ENCODE measurements around the gene SPESP1. TPM values are rescaled to one million over a fixed set of nuclear protein-coding genes. Genes with fewer than 3 reads are reported as not detected.

SPESP1 gene
- total RNA-seq, 1 donor from 2014 or later = 1.6 TPM

DNA sequence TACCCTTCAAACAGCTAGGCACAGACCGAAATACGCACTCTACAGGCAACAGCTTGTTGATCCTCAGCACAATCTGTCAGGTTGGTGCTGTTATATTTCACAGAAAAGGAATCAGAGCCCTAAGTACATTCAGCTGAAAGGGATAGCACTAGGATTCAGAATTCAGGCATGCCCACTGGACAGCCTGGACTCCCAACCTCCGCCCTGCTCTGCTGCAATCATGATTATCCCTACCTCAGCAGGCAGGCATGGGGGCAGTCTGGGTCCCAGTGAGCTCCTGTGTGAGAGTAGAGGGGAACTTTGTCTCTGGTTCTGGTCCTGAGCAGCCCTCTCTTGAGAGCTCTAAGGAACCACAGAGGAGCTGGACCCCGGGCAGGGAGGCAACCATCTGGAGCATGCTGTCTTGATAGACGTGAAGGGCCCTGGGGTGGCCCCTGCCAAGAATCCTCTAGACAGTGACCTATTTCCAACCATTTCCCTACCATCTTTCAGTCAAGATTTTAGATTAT is 60.7 kb downstream of the SPESP1 start:
- DNase-seq (ENCODE audit: low read depth in 2 of 2) = no peak

- DNase-seq (ENCODE audit: low read depth in 2 of 2) = no peak
Observed at GRCh38 chr15:68991723-68992122, 61.4 kb downstream of the SPESP1 start.

GRCh38 chr15:68992696-68993095 is 62.4 kb downstream of the SPESP1 start:
- no peak for DNase-seq (ENCODE audit: low read depth in 2 of 2)

- DNase-seq (ENCODE audit: low read depth in 2 of 2) = no peak
Observed at GRCh38 chr15:68993276-68993675, 63.0 kb downstream of the SPESP1 start.

DNA sequence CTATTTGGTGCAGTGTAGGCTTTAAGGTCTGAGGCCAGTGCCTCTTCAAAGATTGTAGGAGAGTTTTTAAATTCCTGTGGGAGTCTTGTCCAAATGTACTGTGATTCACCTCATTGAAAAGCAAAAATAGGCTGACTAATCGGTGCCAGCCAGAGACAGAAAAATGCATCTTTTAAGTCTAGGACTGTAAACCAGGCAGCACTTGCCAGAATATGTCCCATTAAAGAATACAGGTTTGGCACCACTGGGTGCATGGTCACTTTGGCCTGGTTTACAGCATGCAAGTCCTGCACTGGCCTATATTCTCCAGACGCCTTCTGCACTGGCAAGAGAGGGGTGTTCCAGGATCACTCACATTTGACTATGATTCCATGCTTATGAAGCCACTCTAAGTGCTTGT is 63.8 kb downstream of the SPESP1 start:
- DNase-seq (ENCODE audit: low read depth in 2 of 2) = no peak

GRCh38 chr15:68994981-68995761 is 64.8 kb downstream of the SPESP1 start:
- DNase-seq (ENCODE audit: low read depth in 2 of 2) = no peak

Other genes with a start within 250 kb of the SPESP1 start
- gene ANP32A, start 109.6 kb upstream of the SPESP1 start, total RNA-seq = 37.5 and 46.0 TPM in 2 replicates
- gene NOX5, start 84.2 kb downstream of the SPESP1 start, total RNA-seq = under 0.01 TPM in 1 of 2 replicates, not detected in the other
- 28.0 and 67.8 TPM in 2 replicates for gene GLCE, start 230.1 kb downstream of the SPESP1 start, total RNA-seq